H1 (cell line): ENCODE data around the gene ZMIZ1. TPM values are rescaled to one million over a fixed set of nuclear protein-coding genes. Genes with fewer than 3 reads are reported as not detected.

Experiments used
- CTCF ChIA-PET: fragments of 300-600 bp; sonication (Branson Sonifier 250); formaldehyde crosslinking; loops from one replicate; lab custom pipeline; 2021; ENCODE audit not compliant: partially characterized antibody; lab: Charles Lee
- POLR2A ChIA-PET: fragments of 300-600 bp; sonication (Branson Sonifier 250); formaldehyde crosslinking; loops from one replicate; lab custom pipeline; 2021; ENCODE audit warnings: inconsistent platforms; ENCODE audit not compliant: partially characterized antibody; lab: Charles Lee
- DNase-seq, 2 experiments: peaks; one replicate each; pipeline versions ENCODE4 v3.0.0 to v3.0.0-alpha.2; 2010 to 2022; ENCODE audit warnings: low spot score in 2 of 2, low read depth in 1 of 2, mixed read lengths in 1 of 2
- FAIRE-seq: peaks from 2 replicates; lab custom pipeline; 2011; peaks lifted over from hg19 to GRCh38; lab: Jason Lieb, UNC
- H2AFZ ChIP-seq: 2 replicates; pipeline ENCODE4 v1.8.1; 2012; ENCODE audit warnings: low read length, inconsistent platforms
- H2AK5ac ChIP-seq: 2 replicates; pipeline ENCODE4 v1.6.1; 2013; ENCODE audit warnings: low read depth, low read length
- H2BK120ac ChIP-seq: replicated peaks from 2 replicates; pipeline ENCODE3; 2013; ENCODE audit warnings: low read depth, low read length, inconsistent platforms
- H2BK12ac ChIP-seq: 2 replicates; pipeline ENCODE4 v1.6.1; 2013; ENCODE audit warnings: low read depth, low read length
- H2BK15ac ChIP-seq: 2 replicates; pipeline ENCODE4 v1.6.1; 2013; ENCODE audit warnings: low read length
- H2BK20ac ChIP-seq: 2 replicates; pipeline ENCODE4 v1.6.1; 2013; ENCODE audit warnings: low read length
- H2BK5ac ChIP-seq: 2 replicates; pipeline ENCODE4 v1.6.1; 2013; ENCODE audit warnings: low read depth, low read length
- H3K14ac ChIP-seq: 2 replicates; pipeline ENCODE4 v1.6.1; 2013; ENCODE audit warnings: inconsistent platforms; ENCODE audit not compliant: insufficient read length
- H3K18ac ChIP-seq: 2 replicates; pipeline ENCODE4 v1.6.1; 2013; ENCODE audit warnings: low read length; ENCODE audit errors: extremely low read depth
- H3K23ac ChIP-seq: 2 replicates; pipeline ENCODE4 v1.6.1; 2013; ENCODE audit warnings: inconsistent platforms; ENCODE audit not compliant: insufficient read length
- H3K23me2 ChIP-seq: 2 replicates; pipeline ENCODE4 v1.6.1; 2013; ENCODE audit warnings: low read depth, low read length
- H3K27ac ChIP-seq: 2 replicates; pipeline ENCODE4 v1.6.1; 2011; ENCODE audit warnings: low read depth, low read length, inconsistent platforms
- H3K27me3 ChIP-seq, 4 experiments: replicated peaks in 1 of 4; 1 replicate in 1 of 4; 2 replicates in 3 of 4; pipeline versions ENCODE4 v1.6.1 to v1.8.1; 2011 to 2013; ENCODE audit warnings: low read length in 3 of 4, mild to moderate bottlenecking in 3 of 4, inconsistent platforms in 2 of 4, mixed read lengths in 2 of 4, moderate library complexity in 1 of 4; ENCODE audit not compliant: control insufficient read depth in 3 of 4, insufficient read depth in 3 of 4; ENCODE audit errors: extremely low read depth in 1 of 4
- H3K36me3 ChIP-seq, 4 experiments: 2 replicates each; pipeline versions ENCODE4 v1.6.1 to v1.8.1; 2011 to 2013; ENCODE audit warnings: mild to moderate bottlenecking in 4 of 4, low read length in 3 of 4, moderate library complexity in 2 of 4, control low read depth in 1 of 4, inconsistent platforms in 1 of 4; ENCODE audit not compliant: insufficient read depth in 4 of 4, control insufficient read depth in 2 of 4
- H3K4ac ChIP-seq: replicated peaks from 2 replicates; pipeline ENCODE3; 2013; ENCODE audit warnings: low read length, low read depth, mixed read lengths, inconsistent platforms; ENCODE audit not compliant: insufficient read length
- H3K4me1 ChIP-seq, 4 experiments: replicated peaks in 1 of 4; 1 replicate in 1 of 4; 2 replicates in 3 of 4; pipeline versions ENCODE4 v1.6.1 to v1.8.1; 2011 to 2013; ENCODE audit warnings: low read length in 3 of 4, inconsistent platforms in 2 of 4, mixed read lengths in 1 of 4; ENCODE audit not compliant: insufficient read depth in 4 of 4, control insufficient read depth in 3 of 4
- H3K4me2 ChIP-seq, 2 experiments: 2 replicates each; pipeline versions ENCODE4 v1.6.1 to v1.8.1; 2011 to 2013; ENCODE audit warnings: low read depth in 2 of 2, low read length in 2 of 2, control low read depth in 1 of 2, inconsistent platforms in 1 of 2, mild to moderate bottlenecking in 1 of 2; ENCODE audit not compliant: insufficient read depth in 1 of 2
- H3K4me3 ChIP-seq, 4 experiments: fragments of 200-600, 300-600 bp in 1 of 4; sonication (generic), shearing (Covaris generic), sonication (Bioruptor Twin) in 1 of 4; 2 replicates each; pipeline versions ENCODE4 v1.5.1 to v1.8.1; 2011 to 2016; ENCODE audit warnings: low read length in 4 of 4, low read depth in 3 of 4, control low read depth in 2 of 4, inconsistent platforms in 2 of 4, mild to moderate bottlenecking in 2 of 4, mixed read lengths in 1 of 4, moderate library complexity in 1 of 4; ENCODE audit not compliant: insufficient read depth in 2 of 4; ENCODE audit errors: extremely low read depth in 1 of 4
- H3K56ac ChIP-seq: replicated peaks from 2 replicates; pipeline ENCODE3; 2013; ENCODE audit warnings: low read depth, mild to moderate bottlenecking, mixed read lengths, low read length, inconsistent platforms; ENCODE audit not compliant: insufficient read length
- H3K79me1 ChIP-seq: 2 replicates; pipeline ENCODE4 v1.6.1; 2013; ENCODE audit warnings: low read depth, low read length, control low read depth
- H3K79me2 ChIP-seq, 2 experiments: 2 replicates each; pipeline versions ENCODE4 v1.6.1 to v1.8.1; 2012 to 2013; ENCODE audit warnings: low read length in 2 of 2, mild to moderate bottlenecking in 2 of 2, inconsistent platforms in 1 of 2; ENCODE audit not compliant: insufficient read depth in 2 of 2, control insufficient read depth in 1 of 2
- H3K9ac ChIP-seq, 4 experiments: replicated peaks in 1 of 4; 1 replicate in 1 of 4; 2 replicates in 3 of 4; pipeline versions ENCODE4 v1.6.1 to v1.8.1; 2011 to 2013; ENCODE audit warnings: low read depth in 3 of 4, low read length in 3 of 4, control low read depth in 2 of 4, mild to moderate bottlenecking in 2 of 4, moderate library complexity in 2 of 4, inconsistent platforms in 1 of 4; ENCODE audit errors: extremely low read depth in 1 of 4
- H3K9me3 ChIP-seq, 2 experiments: 2 replicates each; pipeline versions ENCODE4 v1.6.1 to v1.8.1; 2012 to 2013; ENCODE audit warnings: mild to moderate bottlenecking in 2 of 2, moderate library complexity in 2 of 2, control low read depth in 1 of 2, inconsistent platforms in 1 of 2, low read depth in 1 of 2, low read length in 1 of 2, mixed read lengths in 1 of 2; ENCODE audit not compliant: insufficient read depth in 2 of 2
- H4K20me1 ChIP-seq, 2 experiments: replicated peaks in 1 of 2; 2 replicates each; pipeline versions ENCODE3 to v1.8.1; 2011 to 2013; ENCODE audit warnings: inconsistent platforms in 2 of 2, low read length in 2 of 2, mild to moderate bottlenecking in 1 of 2; ENCODE audit not compliant: insufficient read depth in 2 of 2, control insufficient read depth in 1 of 2
- H4K5ac ChIP-seq: 2 replicates; pipeline ENCODE4 v1.6.1; 2013; ENCODE audit warnings: low read length, low read depth, mixed read lengths, inconsistent platforms; ENCODE audit not compliant: insufficient read length
- H4K8ac ChIP-seq: 2 replicates; pipeline ENCODE4 v1.8.0; 2013; ENCODE audit warnings: mild to moderate bottlenecking, moderate library complexity, low read length, inconsistent platforms; ENCODE audit not compliant: insufficient read depth; ENCODE audit errors: extremely low read depth
- H4K91ac ChIP-seq: replicated peaks from 2 replicates; pipeline ENCODE3; 2013; ENCODE audit warnings: low read length, mixed read lengths, inconsistent platforms; ENCODE audit not compliant: insufficient read length
- CTBP2 ChIP-seq: IDR thresholded peaks from 2 replicates; pipeline ENCODE4 v1.7.0; 2011; ENCODE audit warnings: borderline replicate concordance, mild to moderate bottlenecking, moderate library complexity, mixed read lengths, low read length; ENCODE audit not compliant: insufficient read depth, insufficient read length
- EZH2 ChIP-seq: fragments of 200-600 bp; sonication (generic); IDR thresholded peaks from 2 replicates; pipeline ENCODE4 v1.7.1; 2012; ENCODE audit warnings: low read depth, mild to moderate bottlenecking, moderate library complexity, low read length, inconsistent platforms; ENCODE audit not compliant: severe bottlenecking
- KDM5A ChIP-seq: fragments of 200-600 bp; IDR thresholded peaks from 2 replicates; pipeline ENCODE4 v1.7.1; 2012; ENCODE audit warnings: mild to moderate bottlenecking, low read length, inconsistent platforms, mixed read lengths
- RXRA ChIP-seq: IDR thresholded peaks from 2 replicates; pipeline ENCODE4 v1.6.1; 2011; ENCODE audit warnings: low read depth, mild to moderate bottlenecking, low read length, moderate library complexity; ENCODE audit not compliant: insufficient read depth
- SP4 ChIP-seq: IDR thresholded peaks from 2 replicates; pipeline ENCODE4 v1.6.1; 2012; ENCODE audit warnings: low read length, inconsistent platforms
- TCF12 ChIP-seq: IDR thresholded peaks from 2 replicates; pipeline ENCODE4 v1.6.1; 2011; ENCODE audit warnings: low read depth, mild to moderate bottlenecking, low read length
- ZNF274 ChIP-seq: IDR thresholded peaks from 2 replicates; pipeline ENCODE4 v1.7.0; 2012; ENCODE audit warnings: low read length, borderline replicate concordance; ENCODE audit errors: extremely low read depth
- WGBS, 2 experiments: shearing (Covaris generic) in 1 of 2; methylation state at CpG; one replicate each; pipeline versions ENCODE4 v1.1.6 to v1.1.7; 2013 to 2015; ENCODE audit warnings: low lambda C conversion rate in 2 of 2, mixed read lengths in 2 of 2, inconsistent platforms in 1 of 2, low coverage in 1 of 2, missing lambda C conversion rate in 1 of 2; ENCODE audit not compliant: insufficient replicate concordance in 2 of 2, insufficient coverage in 1 of 2, insufficient read length in 1 of 2; ENCODE audit errors: extremely low coverage in 1 of 2, missing lambda C conversion rate in 1 of 2; 5-methylcytosine and 5-hydroxymethylcytosine counted together
- polyA plus RNA-seq, 7 experiments: library from polyadenylated mRNA; depleted of rRNA in 3 of 7; stranded (reverse) in 5 of 7; unstranded in 2 of 7; fragments of >200 nt in 5 of 7; fragments of 200-250 nt in 2 of 7; gene quantifications; 1 replicate in 5 of 7; 2 replicates in 1 of 7; 4 replicates in 1 of 7; pipeline versions ENCODE4 v1.2.1 to v1.2.3, GENCODE V29; 2011 to 2013; ENCODE audit warnings: missing spikeins in 2 of 7, mixed read lengths in 2 of 7
- total RNA-seq: library from RNA; stranded (reverse); fragmentation: NEBNext Ultra II Directional; extraction: Animal tissue kit (Norgen Biotek cat#: 25700); gene quantifications from 2 replicates; pipeline ENCODE4 v1.2.1, GENCODE V29; 2021
- TF ChIP-seq, protein P1 (sequence below): IDR thresholded peaks from 2 replicates; pipeline ENCODE4 v1.6.1; 2012; ENCODE audit warnings: inconsistent platforms

Gene ZMIZ1
- total and polyA plus RNA-seq, 2 of the 8 experiments (the other 6 are each of a cell fraction or from before 2014, with no cell fraction given), result 8.1 to 28.0 TPM

DNA sequence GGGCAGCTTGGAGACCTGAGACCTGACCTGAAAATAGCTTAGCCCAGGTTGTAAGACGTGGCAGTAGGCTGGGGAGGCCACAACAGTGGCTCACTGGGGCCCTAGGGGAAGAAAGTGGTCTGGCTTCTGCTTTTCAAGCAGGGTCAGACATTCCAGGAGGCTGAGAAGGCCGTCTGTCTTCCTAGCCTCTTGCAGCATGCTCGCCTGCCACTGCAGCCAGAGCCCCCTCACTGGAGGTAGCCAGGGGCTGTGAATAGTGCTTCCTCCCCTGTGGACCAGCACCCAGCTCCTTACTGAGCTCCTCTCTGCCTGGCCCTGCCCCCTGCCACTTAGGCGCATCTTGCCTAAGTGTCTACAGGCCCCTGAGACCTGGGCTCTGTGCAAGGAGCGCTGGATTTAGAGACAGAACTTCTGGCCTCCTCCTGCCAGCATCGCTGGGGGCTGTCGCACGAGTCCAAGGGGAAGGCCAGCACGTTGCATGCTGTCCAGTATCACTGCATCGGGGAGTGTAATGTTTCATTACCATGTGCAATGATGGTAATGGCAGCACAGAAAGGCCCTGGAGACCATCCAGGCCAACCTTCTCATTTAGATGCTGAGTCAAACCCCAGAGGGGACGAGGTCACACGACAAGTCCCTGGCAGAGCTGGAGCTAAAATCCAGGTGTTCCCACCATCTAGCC, 12.7 kb downstream of the ZMIZ1 start:
- TF ChIP-seq CTBP2, result no peak
- TF ChIP-seq KDM5A, result no peak
- TF ChIP-seq SP4, result no peak
- TF ChIP-seq RXRA, result no peak
- TF ChIP-seq TCF12, result no peak
- TF ChIP-seq ZNF274, result no peak
- TF ChIP-seq, protein P1, sequence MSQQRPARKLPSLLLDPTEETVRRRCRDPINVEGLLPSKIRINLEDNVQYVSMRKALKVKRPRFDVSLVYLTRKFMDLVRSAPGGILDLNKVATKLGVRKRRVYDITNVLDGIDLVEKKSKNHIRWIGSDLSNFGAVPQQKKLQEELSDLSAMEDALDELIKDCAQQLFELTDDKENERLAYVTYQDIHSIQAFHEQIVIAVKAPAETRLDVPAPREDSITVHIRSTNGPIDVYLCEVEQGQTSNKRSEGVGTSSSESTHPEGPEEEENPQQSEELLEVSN, result no peak
- TF ChIP-seq EZH2, result no peak
- Histone ChIP-seq H3K4ac (no peak overlapping the region), H2BK120ac (no peak overlapping the region), H3K27ac (no peak overlapping the region), H2BK5ac (no peak overlapping the region; the same call in 1 of the 2 replicates), H3K23ac (no peak overlapping the region), H2BK12ac (no peak overlapping the region), H2BK15ac (no peak overlapping the region), H3K56ac (no peak overlapping the region), H2AFZ (no peak overlapping the region), H3K4me2 (no peak overlapping the region), H3K79me2 (peaks cover 11 to 99% of the 10 kb centered on the region in 2 experiments), H2BK20ac (no peak overlapping the region), H4K91ac (no peak overlapping the region), H4K20me1 (peaks cover 35 to 55% of the 10 kb centered on the region in 2 experiments), H2AK5ac (no peak overlapping the region), H3K27me3 (no peaks in the 10 kb centered on the region), H4K5ac (no peak overlapping the region), H3K14ac (no peak overlapping the region), H3K4me3 (no peak overlapping the region), H3K4me1 (peaks cover 5 to 21% (median 13%) of the 10 kb centered on the region in 4 experiments; a peak in 6 of 7 replicates), H3K36me3 (no peaks in the 10 kb centered on the region), H3K9ac (no peak overlapping the region), H3K9me3 (no peaks in the 10 kb centered on the region), H3K23me2 (no peaks in the 10 kb centered on the region), H3K18ac (no peak overlapping the region), H4K8ac (no peak overlapping the region), H3K79me1 (peaks cover 50% of the 10 kb centered on the region)
- no peak for FAIRE-seq
- ChIA-PET POLR2A (no interaction called here), CTCF (interaction anchor here (0.6 to 3.7 kb wide), 4 partner anchors 17 to 116 kb away, joined by 3 to 11 read pairs (median 4); no protein-coding TSS in a partner anchor)
- no peak for DNase-seq
- WGBS, 2 experiments, result 90% methylated on average over 12 of the region's 12 CpGs; no CpG with 5 or more reads in 1 of the 2 experiments
